ENCODE data around the gene SYNE1.

Gene SYNE1

DNA sequence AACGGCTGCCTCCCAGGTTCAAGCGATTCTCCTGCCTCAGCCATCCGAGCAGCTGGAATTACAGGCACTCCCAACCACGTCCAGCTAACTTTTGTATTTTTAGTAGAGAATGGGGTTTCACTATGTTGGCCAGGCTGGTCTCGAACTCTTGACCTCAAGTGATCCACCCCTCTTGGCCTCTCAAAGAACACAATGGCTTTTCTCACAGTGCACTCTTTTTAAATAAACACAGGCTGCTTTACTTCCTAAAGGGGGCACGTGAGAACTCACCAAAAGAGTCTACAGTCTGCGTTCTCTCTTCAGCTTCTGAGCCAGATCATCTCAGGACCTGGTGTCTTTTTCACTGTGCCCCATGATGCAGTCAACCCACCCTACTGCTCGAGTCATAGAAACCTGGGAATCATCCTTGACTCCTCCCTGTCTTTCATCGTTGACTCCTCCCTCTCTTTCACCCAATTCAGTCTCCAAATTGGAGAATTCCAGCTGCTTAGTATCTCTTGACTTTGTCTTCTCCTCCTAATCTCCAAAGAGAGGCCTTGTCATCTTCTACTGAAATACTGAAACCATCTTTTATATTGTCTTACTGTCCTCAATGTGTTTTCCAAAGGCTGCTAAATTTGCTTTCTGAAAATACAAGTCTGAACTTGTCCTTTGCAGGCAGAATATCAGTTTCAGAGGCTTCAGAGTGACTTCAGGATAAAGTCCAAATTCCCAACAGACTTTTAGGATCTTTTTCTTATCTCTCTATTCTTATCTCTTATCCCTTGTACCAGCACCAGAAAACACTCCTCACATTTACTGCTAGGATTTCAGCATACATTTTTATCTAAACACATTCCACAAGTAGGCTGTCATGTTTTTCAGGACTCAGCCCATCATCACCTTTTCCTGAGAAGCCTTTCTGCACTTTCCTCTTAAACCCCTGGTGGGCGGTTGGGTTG lies 323.4 kb downstream of the SYNE1 start:
- H3K4me1 ChIP-seq (ENCODE audit: insufficient read depth, insufficient read length): no peaks in the 10 kb centered on the region
- H3K36me3 ChIP-seq (ENCODE audit: insufficient read depth, insufficient read length, low read length): no peaks in the 10 kb centered on the region
- no peaks in the 10 kb centered on the region for H3K9me3 ChIP-seq (ENCODE audit: insufficient read depth, low read length)
- TF ChIP-seq SUZ12 (IDR thresholded peaks at IDR 0.05; ENCODE audit: extremely low read depth, insufficient read depth, insufficient read length): no peak
- no peak for TF ChIP-seq YY1 (IDR thresholded peaks at IDR 0.05; ENCODE audit: insufficient read depth, insufficient read length)
- no peak for TF ChIP-seq ZNF274 (IDR thresholded peaks at IDR 0.05; ENCODE audit: low read depth, low read length)
- no peaks in the 10 kb centered on the region for H3K27me3 ChIP-seq (ENCODE audit: insufficient read depth, insufficient read length)
- H3K4me3 ChIP-seq (ENCODE audit: insufficient read length, low read depth): no peak overlapping the region
- no peak for DNase-seq (ENCODE audit: low read depth, low spot score)
- H3K9ac ChIP-seq (ENCODE audit: insufficient read length, low read depth): no peak overlapping the region

DNA sequence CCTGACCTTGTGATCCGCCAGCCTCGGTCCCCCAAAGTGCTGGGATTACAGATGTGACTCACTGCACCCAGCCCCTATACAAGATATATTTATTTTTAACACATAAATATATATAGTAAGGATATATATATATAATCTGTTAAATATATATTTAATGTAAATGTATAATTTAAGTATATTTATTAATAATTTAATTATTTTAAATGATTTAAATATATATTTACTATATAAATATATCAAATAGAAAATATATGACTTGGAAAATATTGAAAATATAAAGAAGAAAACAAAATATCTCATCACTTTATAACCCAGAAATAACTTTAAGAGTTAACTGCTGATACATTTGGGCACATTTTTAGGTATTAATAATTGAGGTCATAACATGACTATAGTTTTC lies 324.7 kb downstream of the SYNE1 start:
- Histone ChIP-seq H3K36me3 (ENCODE audit: insufficient read depth, insufficient read length, low read length) (no peaks in the 10 kb centered on the region), H3K27me3 (ENCODE audit: insufficient read depth, insufficient read length) (no peaks in the 10 kb centered on the region), H3K4me3 (ENCODE audit: insufficient read length, low read depth) (no peak overlapping the region), H3K9ac (ENCODE audit: insufficient read length, low read depth) (no peak overlapping the region), H3K9me3 (ENCODE audit: insufficient read depth, low read length) (no peaks in the 10 kb centered on the region), H3K4me1 (ENCODE audit: insufficient read depth, insufficient read length) (no peaks in the 10 kb centered on the region)
- TF ChIP-seq YY1 (IDR thresholded peaks at IDR 0.05; ENCODE audit: insufficient read depth, insufficient read length) (no peak), ZNF274 (IDR thresholded peaks at IDR 0.05; ENCODE audit: low read depth, low read length) (no peak), SUZ12 (IDR thresholded peaks at IDR 0.05; ENCODE audit: extremely low read depth, insufficient read depth, insufficient read length) (no peak)
- DNase-seq (ENCODE audit: low read depth, low spot score): no peak

DNA sequence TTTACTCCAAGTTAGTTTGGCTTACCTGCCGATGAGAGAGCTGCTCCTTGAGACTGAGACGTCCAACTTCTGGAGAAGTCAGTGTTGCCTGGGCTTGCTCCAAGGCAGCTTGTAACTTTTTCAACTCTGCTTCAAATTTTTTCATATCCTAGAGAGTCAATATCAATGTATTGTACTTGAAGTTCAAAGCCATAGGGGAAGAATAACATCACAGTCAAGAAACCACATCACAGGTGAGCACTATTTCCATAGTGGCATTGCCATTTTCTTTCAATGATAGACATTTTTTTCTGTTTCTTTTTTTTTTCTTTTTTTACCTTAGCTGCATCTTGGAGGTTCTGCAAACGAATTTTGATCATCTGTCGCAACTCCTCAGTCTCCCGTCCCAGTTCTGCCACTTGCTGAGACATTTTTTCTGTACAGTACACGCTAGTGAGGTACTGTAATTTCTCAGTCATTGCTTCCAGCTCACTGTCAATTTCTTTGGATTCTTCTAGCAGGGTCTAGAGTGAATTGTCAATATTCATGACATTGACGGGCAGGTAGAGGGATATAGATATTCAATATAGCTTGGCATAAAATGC lies 326.7 kb downstream of the SYNE1 start:
- no peaks in the 10 kb centered on the region for H3K27me3 ChIP-seq (ENCODE audit: insufficient read depth, insufficient read length)
- TF ChIP-seq ZNF274 (IDR thresholded peaks at IDR 0.05; ENCODE audit: low read depth, low read length): no peak
- no peak for TF ChIP-seq YY1 (IDR thresholded peaks at IDR 0.05; ENCODE audit: insufficient read depth, insufficient read length)
- TF ChIP-seq SUZ12 (IDR thresholded peaks at IDR 0.05; ENCODE audit: extremely low read depth, insufficient read depth, insufficient read length): no peak
- no peaks in the 10 kb centered on the region for H3K9me3 ChIP-seq (ENCODE audit: insufficient read depth, low read length)
- no peaks in the 10 kb centered on the region for H3K36me3 ChIP-seq (ENCODE audit: insufficient read depth, insufficient read length, low read length)
- DNase-seq (ENCODE audit: low read depth, low spot score): no peak
- no peak overlapping the region for H3K4me3 ChIP-seq (ENCODE audit: insufficient read length, low read depth)
- H3K9ac ChIP-seq (ENCODE audit: insufficient read length, low read depth): no peak overlapping the region
- H3K4me1 ChIP-seq (ENCODE audit: insufficient read depth, insufficient read length): no peaks in the 10 kb centered on the region

DNA sequence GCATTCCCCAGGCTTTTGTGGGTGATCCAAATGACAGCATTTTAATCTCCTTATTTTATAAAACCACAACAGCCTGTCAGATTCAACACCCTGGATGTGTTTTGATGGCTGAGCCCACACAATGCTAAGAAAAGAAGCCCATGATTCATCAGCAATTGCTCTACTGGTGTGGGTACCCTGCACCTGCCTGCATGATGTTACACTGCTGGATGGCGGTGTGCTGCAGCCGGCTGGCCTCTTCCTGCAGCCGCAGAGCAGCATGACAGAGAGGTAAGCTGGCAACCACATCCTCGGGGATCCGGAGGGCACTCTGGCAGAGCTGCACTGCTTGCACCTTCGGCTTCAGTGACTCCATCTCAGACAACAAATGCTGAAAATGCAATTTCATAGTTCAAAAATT lies 327.5 kb downstream of the SYNE1 start:
- Histone ChIP-seq H3K27me3 (ENCODE audit: insufficient read depth, insufficient read length) (no peaks in the 10 kb centered on the region), H3K9me3 (ENCODE audit: insufficient read depth, low read length) (no peaks in the 10 kb centered on the region), H3K4me3 (ENCODE audit: insufficient read length, low read depth) (no peak overlapping the region), H3K36me3 (ENCODE audit: insufficient read depth, insufficient read length, low read length) (no peaks in the 10 kb centered on the region), H3K4me1 (ENCODE audit: insufficient read depth, insufficient read length) (no peaks in the 10 kb centered on the region), H3K9ac (ENCODE audit: insufficient read length, low read depth) (no peak overlapping the region)
- no peak for DNase-seq (ENCODE audit: low read depth, low spot score)
- TF ChIP-seq YY1 (IDR thresholded peaks at IDR 0.05; ENCODE audit: insufficient read depth, insufficient read length) (no peak), SUZ12 (IDR thresholded peaks at IDR 0.05; ENCODE audit: extremely low read depth, insufficient read depth, insufficient read length) (no peak)

DNA sequence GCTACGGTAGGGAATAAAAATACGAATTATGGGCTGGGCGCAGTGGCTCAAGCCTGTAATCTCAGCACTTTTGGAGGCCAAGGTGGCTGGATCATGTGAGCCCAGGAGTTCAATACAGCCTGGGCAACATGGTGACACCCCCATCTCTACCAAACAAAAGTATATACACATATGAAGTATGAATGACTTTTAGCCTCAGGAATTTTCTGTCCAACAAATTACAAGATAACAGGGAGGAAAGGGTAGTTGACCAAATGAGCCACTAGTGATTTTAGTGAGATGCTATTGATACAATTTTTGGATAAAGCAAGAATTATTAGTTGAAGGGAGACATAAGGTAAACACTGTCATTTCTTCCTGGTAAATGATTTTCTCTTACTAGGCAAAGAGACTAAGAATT lies 328.2 kb downstream of the SYNE1 start:
- H3K9ac ChIP-seq (ENCODE audit: insufficient read length, low read depth): no peak overlapping the region
- no peak for TF ChIP-seq SUZ12 (IDR thresholded peaks at IDR 0.05; ENCODE audit: extremely low read depth, insufficient read depth, insufficient read length)
- TF ChIP-seq YY1 (IDR thresholded peaks at IDR 0.05; ENCODE audit: insufficient read depth, insufficient read length): no peak
- TF ChIP-seq ZNF274 (IDR thresholded peaks at IDR 0.05; ENCODE audit: low read depth, low read length): no peak
- H3K4me3 ChIP-seq (ENCODE audit: insufficient read length, low read depth): no peak overlapping the region
- H3K36me3 ChIP-seq (ENCODE audit: insufficient read depth, insufficient read length, low read length): no peaks in the 10 kb centered on the region
- no peak for DNase-seq (ENCODE audit: low read depth, low spot score)
- H3K27me3 ChIP-seq (ENCODE audit: insufficient read depth, insufficient read length): no peaks in the 10 kb centered on the region
- no peaks in the 10 kb centered on the region for H3K9me3 ChIP-seq (ENCODE audit: insufficient read depth, low read length)
- H3K4me1 ChIP-seq (ENCODE audit: insufficient read depth, insufficient read length): no peaks in the 10 kb centered on the region

DNA sequence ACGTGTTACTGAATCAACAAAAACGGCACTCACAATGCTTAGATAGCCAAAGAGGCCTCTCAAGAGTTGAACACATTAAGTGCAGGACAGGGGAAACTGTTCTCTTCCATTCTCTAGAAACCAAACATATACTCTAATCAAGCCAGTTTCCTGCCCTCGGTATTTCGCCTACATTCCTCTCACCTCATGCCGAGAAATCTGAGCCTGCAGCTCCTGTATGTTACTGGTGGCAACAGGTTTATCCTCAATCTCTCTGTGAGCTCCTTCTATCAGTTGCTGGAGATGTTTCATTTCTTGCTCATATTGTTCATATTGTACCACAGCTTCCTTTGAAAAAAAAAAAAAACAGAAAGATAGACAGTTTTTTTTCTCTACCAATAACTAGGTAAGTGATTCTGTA lies 328.9 kb downstream of the SYNE1 start:
- no peak for TF ChIP-seq SUZ12 (IDR thresholded peaks at IDR 0.05; ENCODE audit: extremely low read depth, insufficient read depth, insufficient read length)
- no peak for TF ChIP-seq ZNF274 (IDR thresholded peaks at IDR 0.05; ENCODE audit: low read depth, low read length)
- TF ChIP-seq YY1 (IDR thresholded peaks at IDR 0.05; ENCODE audit: insufficient read depth, insufficient read length): no peak
- Histone ChIP-seq H3K4me3 (ENCODE audit: insufficient read length, low read depth) (no peak overlapping the region), H3K9me3 (ENCODE audit: insufficient read depth, low read length) (no peaks in the 10 kb centered on the region), H3K9ac (ENCODE audit: insufficient read length, low read depth) (no peak overlapping the region), H3K4me1 (ENCODE audit: insufficient read depth, insufficient read length) (no peaks in the 10 kb centered on the region), H3K36me3 (ENCODE audit: insufficient read depth, insufficient read length, low read length) (no peaks in the 10 kb centered on the region), H3K27me3 (ENCODE audit: insufficient read depth, insufficient read length) (no peaks in the 10 kb centered on the region)
- no peak for DNase-seq (ENCODE audit: low read depth, low spot score)

DNA sequence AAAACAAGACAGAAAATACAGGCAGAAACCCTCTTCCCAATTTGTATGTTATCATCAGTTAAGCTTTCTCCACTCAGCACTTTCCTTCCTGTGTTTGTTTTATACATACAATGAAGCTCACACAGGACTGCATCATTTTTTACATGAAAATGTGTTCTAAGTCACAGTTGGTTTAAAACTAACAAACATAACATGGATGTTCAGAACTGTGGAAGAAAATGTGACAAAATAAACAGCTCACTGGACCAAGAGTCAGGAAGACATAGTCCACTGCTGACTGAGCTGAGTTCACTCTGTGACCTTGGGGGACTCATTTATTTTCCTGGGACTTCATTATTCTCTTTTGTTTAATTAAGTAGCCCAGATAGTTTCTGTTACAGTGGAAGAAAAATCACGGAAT lies 331.5 kb downstream of the SYNE1 start:
- no peak overlapping the region for H3K9ac ChIP-seq (ENCODE audit: insufficient read length, low read depth)
- no peaks in the 10 kb centered on the region for H3K27me3 ChIP-seq (ENCODE audit: insufficient read depth, insufficient read length)
- no peaks in the 10 kb centered on the region for H3K36me3 ChIP-seq (ENCODE audit: insufficient read depth, insufficient read length, low read length)
- no peaks in the 10 kb centered on the region for H3K4me1 ChIP-seq (ENCODE audit: insufficient read depth, insufficient read length)
- H3K9me3 ChIP-seq (ENCODE audit: insufficient read depth, low read length): no peaks in the 10 kb centered on the region
- H3K4me3 ChIP-seq (ENCODE audit: insufficient read length, low read depth): no peak overlapping the region
- TF ChIP-seq YY1 (IDR thresholded peaks at IDR 0.05; ENCODE audit: insufficient read depth, insufficient read length): no peak
- no peak for TF ChIP-seq ZNF274 (IDR thresholded peaks at IDR 0.05; ENCODE audit: low read depth, low read length)
- TF ChIP-seq SUZ12 (IDR thresholded peaks at IDR 0.05; ENCODE audit: extremely low read depth, insufficient read depth, insufficient read length): no peak
- DNase-seq (ENCODE audit: low read depth, low spot score): no peak
